ENCODE measurements around the gene ARAP1. TPM values are rescaled to one million over a fixed set of nuclear protein-coding genes. Genes with fewer than 3 reads are reported as not detected.

The ARAP1 gene
- total and polyA plus RNA-seq, 2 donors, result 66.5 to 88.6 TPM

DNA sequence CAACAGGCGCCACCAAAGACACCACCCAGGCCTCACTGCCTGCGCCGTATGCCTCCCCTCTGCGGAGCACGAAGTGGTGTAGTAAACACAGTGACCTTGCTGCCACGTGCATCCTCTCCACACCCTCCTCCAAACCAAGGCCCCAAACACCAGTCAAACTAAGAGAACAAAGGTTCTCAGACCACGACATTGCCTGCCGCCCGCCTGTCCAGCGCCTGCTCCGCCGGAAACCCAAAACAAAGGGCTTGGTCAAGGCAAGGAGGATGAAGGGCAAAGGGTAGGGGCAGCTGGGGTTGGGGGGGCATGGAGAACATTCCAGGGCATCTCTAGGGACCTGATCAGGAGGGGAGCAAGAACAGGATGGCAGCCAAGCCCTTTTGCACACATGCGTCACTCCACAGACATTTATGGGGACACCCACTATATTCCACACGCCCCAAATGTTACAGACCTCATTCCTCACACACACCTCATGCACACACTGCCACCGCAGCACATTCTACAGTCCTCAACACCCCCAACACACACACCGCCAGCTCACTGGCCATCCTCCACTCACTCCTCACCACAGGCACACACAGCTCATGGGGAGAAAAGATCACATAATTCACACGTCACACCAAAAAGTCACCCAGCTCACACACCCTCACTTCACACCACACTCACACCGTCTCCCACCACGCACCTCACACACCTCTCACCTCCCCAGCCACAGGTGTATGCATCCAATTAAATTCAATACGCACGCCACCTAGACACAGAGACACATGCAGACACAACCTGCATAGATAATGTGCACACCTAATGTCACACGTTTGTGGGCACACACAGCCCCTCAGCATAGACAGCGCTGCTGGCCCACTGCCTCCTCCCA lies 112.5 kb downstream of the ARAP1 start:
- 78% methylated on average over 23 of the region's 23 CpGs for WGBS
- no peaks in the 10 kb centered on the region for H3K4me1 ChIP-seq (ENCODE audit: insufficient read depth)
- no peak overlapping the region for H3K27ac ChIP-seq (ENCODE audit: low read depth)
- DNase-seq (ENCODE audit: extremely low spot score), result no peak
- no peaks in the 10 kb centered on the region for H3K36me3 ChIP-seq (ENCODE audit: insufficient read depth)
- peak overlapping the region; percentile 13 for H3K4me3 ChIP-seq (ENCODE audit: low read depth, low read length)

DNA sequence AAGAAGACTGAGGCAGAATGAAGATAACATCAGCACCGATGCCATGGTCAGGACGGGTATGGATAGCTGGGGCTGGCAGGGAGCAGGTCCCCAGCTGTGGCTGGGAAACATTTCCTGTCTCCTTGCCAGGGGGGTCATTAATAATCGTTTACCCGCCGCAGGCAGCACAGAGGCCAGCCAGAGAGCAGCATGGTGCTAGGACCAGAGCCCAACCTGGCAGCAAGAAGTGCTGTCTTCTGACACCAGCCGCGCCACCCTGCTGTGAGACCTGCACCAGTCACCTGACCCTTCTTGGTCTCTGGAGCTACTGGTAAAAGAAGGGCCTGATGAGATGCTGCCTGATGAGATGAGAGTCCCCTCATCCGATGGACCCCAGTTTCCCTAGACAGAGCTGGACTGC lies 114.3 kb downstream of the ARAP1 start:
- no peak for DNase-seq (ENCODE audit: extremely low spot score)
- Histone ChIP-seq H3K36me3 (ENCODE audit: insufficient read depth) (no peaks in the 10 kb centered on the region), H3K4me3 (ENCODE audit: low read depth, low read length) (no peak overlapping the region), H3K27ac (ENCODE audit: low read depth) (no peak overlapping the region), H3K4me1 (ENCODE audit: insufficient read depth) (no peaks in the 10 kb centered on the region)
- 72% methylated on average over 8 of the region's 8 CpGs for WGBS

DNA sequence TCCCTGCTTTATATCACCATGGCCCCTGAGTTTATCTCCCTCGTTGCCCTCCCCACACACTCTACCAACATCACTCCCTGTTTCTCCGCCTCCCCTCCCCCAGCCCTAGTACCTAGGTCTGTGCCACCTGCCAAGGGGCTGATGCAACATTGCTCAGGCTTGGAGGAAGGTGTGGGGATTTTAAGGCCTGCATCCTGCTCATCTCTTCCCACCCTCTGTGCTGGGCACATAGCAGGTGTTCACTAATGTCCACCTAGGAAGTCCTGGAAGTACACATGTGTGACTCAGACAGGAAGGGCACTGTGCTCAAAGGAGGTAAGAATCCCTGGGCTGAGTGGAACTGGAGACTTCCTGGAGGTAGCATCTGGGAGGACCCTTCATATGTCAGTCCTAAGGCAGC lies 115.0 kb downstream of the ARAP1 start:
- H3K36me3 ChIP-seq (ENCODE audit: insufficient read depth), result no peaks in the 10 kb centered on the region
- no peak overlapping the region for H3K27ac ChIP-seq (ENCODE audit: low read depth)
- 82% methylated on average over 2 of the region's 2 CpGs for WGBS
- no peaks in the 10 kb centered on the region for H3K4me1 ChIP-seq (ENCODE audit: insufficient read depth)
- no peak overlapping the region for H3K4me3 ChIP-seq (ENCODE audit: low read depth, low read length)
- no peak for DNase-seq (ENCODE audit: extremely low spot score)

DNA sequence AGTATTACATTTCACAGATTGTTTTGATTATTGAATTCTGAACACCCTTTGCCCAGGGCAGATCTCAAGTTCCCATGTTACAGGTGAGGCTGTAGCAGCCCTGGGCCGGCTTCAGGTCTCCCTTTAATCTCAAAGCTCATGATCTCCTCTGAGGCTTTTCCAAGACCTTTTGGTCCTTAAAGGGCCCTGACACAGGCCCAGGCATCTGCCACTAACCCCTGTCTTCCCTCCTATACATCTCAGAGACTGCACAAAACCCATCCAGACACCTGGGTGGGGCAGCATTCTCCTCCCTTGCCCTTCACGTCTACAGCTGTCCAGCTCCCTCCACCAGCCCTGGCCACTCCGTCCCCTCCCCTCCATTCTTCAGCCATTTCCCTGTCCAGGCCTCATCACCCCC lies 115.8 kb downstream of the ARAP1 start:
- WGBS, result 79% methylated on average over 3 of the region's 3 CpGs

DNA sequence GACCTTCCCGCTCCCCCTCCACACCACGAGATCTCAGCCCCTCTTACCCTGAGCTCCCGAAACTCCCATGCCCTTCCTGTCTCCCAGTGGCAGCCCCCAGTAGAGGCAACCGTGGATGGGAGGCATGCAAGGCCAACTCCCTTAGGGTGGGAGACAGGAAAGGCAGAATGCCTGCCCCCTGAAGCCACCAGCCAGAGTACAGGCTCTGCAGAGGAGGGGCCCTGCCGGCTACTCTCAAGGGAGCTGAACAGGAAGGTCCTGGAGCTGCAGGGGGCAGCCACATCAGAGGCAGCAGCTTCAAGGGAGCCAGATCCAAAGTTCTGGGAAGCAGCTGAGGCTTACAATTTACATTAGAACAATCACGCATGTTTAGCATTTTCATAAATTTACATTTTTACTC lies 116.3 kb downstream of the ARAP1 start:
- 65% methylated on average over 6 of the region's 6 CpGs for WGBS
- DNase-seq (ENCODE audit: extremely low spot score), result no peak
- H3K27ac ChIP-seq (ENCODE audit: low read depth), result no peak overlapping the region

More for the DNA sequence above, 115.8 kb downstream of the ARAP1 start:
- no peaks in the 10 kb centered on the region for H3K4me1 ChIP-seq (ENCODE audit: insufficient read depth)
- H3K4me3 ChIP-seq (ENCODE audit: low read depth, low read length), result no peak overlapping the region
- no peak for DNase-seq (ENCODE audit: extremely low spot score)
- H3K36me3 ChIP-seq (ENCODE audit: insufficient read depth), result no peaks in the 10 kb centered on the region
- no peak overlapping the region for H3K27ac ChIP-seq (ENCODE audit: low read depth)

DNA sequence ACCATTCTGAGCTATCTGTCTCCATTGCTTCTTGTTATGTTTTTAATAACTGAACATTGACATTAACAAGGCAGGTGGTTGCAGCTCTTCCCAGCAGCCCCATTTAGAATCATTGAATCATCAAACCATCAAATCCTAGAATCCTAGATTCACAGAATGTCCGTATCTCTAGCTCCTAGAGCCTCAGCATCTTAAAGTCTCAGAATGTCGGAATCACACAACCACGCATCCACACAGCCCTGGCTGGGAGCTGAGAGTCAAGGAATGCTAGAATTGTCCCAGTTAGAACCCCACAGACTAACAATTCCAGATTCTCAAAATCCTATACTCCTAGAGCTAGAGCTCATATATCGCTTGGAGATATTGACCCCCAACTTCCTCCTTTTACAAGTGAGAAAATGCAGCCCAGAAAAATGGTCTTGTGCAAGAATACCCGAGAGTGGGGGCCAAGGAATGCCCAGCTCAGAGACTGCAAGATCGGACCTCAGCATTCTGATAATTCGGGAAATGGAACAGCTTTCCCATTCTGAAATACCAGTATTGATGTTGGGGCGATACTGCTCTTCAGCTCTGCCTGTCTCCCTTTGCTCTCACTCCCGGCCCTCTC lies 116.8 kb downstream of the ARAP1 start:
- Histone ChIP-seq H3K36me3 (ENCODE audit: insufficient read depth) (no peaks in the 10 kb centered on the region), H3K4me3 (ENCODE audit: low read depth, low read length) (no peak overlapping the region), H3K4me1 (ENCODE audit: insufficient read depth) (no peaks in the 10 kb centered on the region), H3K27ac (ENCODE audit: low read depth) (no peak overlapping the region)
- no peak for DNase-seq (ENCODE audit: extremely low spot score)
- WGBS, result 77% methylated on average over 9 of the region's 9 CpGs

More for the DNA sequence above, 116.3 kb downstream of the ARAP1 start:
- Histone ChIP-seq H3K36me3 (ENCODE audit: insufficient read depth) (no peaks in the 10 kb centered on the region), H3K4me1 (ENCODE audit: insufficient read depth) (no peaks in the 10 kb centered on the region), H3K4me3 (ENCODE audit: low read depth, low read length) (no peak overlapping the region)

Small RNA genes within 50 kb of the gene (small RNA-seq; reads per million reads assigned to genes)
- not detected for gene MIR4692
- gene RF00019, result not detected

Other genes with a start within 250 kb of the ARAP1 start
- 18.6 TPM for gene PDE2A, start 78.0 kb downstream of the ARAP1 start, total RNA-seq
- 56.1 TPM for gene PDE2A, start 78.0 kb downstream of the ARAP1 start, polyA plus RNA-seq
- gene STARD10, start 41.6 kb upstream of the ARAP1 start, total RNA-seq, result 16.3 TPM
- 33.5 TPM for gene STARD10, start 41.6 kb upstream of the ARAP1 start, polyA plus RNA-seq
- gene ATG16L2, start 62.0 kb upstream of the ARAP1 start, total RNA-seq, result 17.2 TPM
- 22.3 TPM for gene ATG16L2, start 62.0 kb upstream of the ARAP1 start, polyA plus RNA-seq

Data from urinary bladder (tissue), 4 donors.